ENCODE data around the gene TMEM248.
A peak's percentile ranks its signal among the peaks of the same experiment; 100 is the strongest.

Gene TMEM248

DNA sequence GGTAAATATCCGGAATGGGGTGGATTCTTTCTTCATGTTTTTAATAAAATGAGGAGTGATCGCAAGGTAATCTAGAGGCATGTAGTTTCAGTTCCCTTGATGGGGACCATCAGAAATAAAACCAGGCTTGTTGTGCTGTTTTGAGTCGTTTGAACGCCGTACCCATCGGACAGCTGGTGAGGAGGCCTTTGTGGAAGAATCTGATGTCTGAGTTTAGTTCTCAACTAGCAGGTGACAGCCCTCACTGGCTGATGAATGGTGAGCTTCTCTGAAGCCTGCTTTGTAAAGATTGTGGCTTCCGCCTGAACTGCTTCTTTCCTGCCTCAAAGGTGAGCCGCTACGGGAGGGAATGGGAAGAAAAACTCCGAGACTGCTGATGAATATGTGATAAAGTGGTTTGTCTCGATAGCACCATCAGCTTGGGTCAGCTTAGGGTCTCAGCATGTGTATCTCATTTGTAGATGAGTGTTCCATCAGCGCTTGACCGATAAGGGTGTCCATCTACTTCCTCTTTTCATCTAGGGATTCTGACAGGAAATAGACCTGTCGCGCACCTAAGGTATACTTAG, 977 bp downstream of the TMEM248 start:
- H3K4me3 ChIP-seq (ENCODE audit: low read depth, low read length): peak overlapping the region; percentile 84
- TF ChIP-seq, protein P1, sequence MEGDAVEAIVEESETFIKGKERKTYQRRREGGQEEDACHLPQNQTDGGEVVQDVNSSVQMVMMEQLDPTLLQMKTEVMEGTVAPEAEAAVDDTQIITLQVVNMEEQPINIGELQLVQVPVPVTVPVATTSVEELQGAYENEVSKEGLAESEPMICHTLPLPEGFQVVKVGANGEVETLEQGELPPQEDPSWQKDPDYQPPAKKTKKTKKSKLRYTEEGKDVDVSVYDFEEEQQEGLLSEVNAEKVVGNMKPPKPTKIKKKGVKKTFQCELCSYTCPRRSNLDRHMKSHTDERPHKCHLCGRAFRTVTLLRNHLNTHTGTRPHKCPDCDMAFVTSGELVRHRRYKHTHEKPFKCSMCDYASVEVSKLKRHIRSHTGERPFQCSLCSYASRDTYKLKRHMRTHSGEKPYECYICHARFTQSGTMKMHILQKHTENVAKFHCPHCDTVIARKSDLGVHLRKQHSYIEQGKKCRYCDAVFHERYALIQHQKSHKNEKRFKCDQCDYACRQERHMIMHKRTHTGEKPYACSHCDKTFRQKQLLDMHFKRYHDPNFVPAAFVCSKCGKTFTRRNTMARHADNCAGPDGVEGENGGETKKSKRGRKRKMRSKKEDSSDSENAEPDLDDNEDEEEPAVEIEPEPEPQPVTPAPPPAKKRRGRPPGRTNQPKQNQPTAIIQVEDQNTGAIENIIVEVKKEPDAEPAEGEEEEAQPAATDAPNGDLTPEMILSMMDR (IDR thresholded peaks at IDR 0.05; ENCODE audit: borderline replicate concordance, insufficient read depth, low read depth, low read length): no peak

DNA sequence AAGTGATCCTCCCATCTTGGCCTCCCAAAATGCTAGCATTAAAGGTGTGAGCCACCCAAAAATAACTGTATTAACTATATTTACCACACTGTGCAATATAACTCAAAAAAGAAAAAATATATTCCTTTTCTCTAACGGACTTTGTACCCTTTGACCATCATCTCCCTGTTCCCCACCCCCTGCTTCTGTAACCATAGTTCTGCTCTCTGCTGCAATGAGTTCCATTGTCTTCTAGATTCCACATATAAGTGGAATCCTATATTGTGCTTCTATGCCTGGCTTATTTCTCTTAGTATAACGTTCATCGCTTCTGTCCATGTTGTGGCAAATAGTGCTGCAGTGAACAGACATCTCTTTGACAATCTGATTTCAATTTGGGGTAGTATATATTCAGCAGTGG, 4.2 kb downstream of the TMEM248 start:
- H3K4me3 ChIP-seq (ENCODE audit: low read depth, low read length): no peak overlapping the region
- TF ChIP-seq, protein P1 (IDR thresholded peaks at IDR 0.05; ENCODE audit: borderline replicate concordance, insufficient read depth, low read depth, low read length): no peak

DNA sequence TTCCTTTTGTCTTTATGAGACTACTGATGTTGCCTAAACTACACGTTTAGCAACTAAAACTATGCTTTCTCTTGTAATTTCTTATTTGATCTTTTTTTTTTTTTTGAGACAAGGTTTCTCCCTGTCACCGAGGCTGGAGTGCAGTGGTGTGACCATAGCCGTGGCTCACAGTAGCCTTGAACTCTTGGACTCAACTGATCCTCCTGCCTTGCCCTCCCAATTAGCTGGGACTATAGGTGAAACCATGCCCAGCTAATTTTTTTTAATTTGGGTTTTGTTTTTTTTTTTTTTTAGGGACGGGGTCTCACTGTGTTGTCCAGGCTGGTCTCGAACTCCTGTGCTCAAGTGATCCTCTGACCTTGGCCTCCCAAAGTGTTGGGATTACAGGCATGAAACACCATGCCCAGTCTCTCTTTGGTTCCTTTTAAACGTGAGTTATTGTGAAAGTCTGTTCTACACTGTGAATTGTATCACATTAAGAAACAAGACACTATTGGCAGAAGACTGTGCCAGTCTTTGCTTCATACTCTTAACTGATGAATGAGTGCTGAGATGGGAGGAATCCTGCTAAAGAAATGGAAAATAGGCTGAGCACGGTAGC, 6.4 kb downstream of the TMEM248 start:
- H3K4me3 ChIP-seq (ENCODE audit: low read depth, low read length): no peak overlapping the region
- TF ChIP-seq, protein P1 (IDR thresholded peaks at IDR 0.05; ENCODE audit: borderline replicate concordance, insufficient read depth, low read depth, low read length): no peak

DNA sequence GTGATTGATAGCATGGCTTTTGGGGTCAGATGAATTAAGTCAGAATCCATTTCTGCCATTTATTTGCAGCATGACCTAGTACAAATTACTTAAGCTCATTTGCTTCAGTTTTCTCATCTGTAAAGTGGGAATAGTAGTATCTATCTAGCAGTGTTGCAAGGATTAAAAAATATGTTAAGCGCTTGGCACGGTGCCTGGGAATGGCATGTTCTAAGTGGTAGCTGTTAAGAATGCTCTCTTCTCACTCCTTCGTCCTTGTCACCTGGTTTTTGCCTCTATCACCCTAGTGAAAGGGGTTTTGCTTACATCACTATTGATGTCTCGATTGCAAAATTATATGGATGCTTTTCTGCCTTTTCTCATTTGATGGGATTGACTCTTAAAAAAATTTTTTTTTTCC, 7.4 kb downstream of the TMEM248 start:
- TF ChIP-seq, protein P1 (IDR thresholded peaks at IDR 0.05; ENCODE audit: borderline replicate concordance, insufficient read depth, low read depth, low read length): no peak
- no peak overlapping the region for H3K4me3 ChIP-seq (ENCODE audit: low read depth, low read length)

DNA sequence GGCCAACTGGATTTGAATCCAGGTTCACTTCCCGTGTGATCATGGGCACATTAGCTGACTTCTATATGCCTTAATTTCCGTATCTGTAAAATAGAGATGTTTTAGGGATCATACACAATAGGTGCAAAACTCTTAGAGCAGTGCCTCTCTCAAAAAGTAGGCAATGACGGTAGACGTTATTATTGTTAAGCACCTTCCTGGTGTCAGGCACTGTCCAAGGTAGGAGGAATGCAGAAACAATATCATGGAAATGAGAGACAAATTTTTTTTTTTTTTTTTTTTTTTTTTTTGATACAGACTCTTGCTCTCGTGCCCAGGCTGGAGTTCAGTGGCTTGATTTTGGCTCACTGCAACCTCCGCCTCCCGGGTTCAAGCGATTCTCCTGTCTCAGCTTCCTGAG, 8.1 kb downstream of the TMEM248 start:
- TF ChIP-seq, protein P1 (IDR thresholded peaks at IDR 0.05; ENCODE audit: borderline replicate concordance, insufficient read depth, low read depth, low read length): no peak
- H3K4me3 ChIP-seq (ENCODE audit: low read depth, low read length): no peak overlapping the region

DNA sequence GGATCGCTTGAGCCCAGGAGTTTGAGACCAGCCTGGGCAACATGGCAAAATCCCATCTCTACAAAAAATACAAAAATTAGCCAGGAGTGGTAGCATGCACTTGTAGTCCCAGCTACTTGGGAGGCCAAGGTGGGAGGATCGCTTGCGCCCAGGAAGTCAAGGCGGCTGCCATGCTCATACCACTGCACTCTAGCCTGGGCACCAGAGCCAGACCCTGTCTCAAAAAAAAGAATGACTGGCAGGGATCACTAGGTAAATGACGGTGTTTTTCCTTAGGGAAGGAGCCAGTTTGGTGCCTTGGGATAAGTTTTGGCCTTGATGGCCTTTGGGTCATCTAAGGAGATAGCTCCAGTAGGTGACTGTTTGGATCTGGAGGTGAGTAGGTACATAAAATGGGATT, 8.9 kb downstream of the TMEM248 start:
- TF ChIP-seq, protein P1 (IDR thresholded peaks at IDR 0.05; ENCODE audit: borderline replicate concordance, insufficient read depth, low read depth, low read length): no peak

DNA sequence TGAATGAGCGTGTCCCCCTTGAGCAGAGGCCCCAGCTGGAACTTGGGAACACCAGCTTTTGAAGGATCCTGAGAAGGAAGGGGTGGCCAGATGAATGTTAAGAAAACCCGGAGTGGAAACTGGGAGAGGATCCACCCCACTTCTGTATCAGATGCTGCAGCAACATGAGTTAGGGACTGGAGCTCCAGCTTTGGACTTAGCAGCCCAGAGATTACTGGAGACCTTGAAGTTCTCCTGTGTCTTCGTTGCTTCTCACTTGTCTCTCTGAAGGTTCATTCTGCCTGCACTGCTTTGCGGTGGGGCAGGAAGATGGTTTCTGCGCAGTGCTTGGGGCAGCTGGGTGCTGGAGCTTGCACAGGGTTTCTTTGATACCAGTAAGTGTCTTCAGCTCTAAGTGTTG, 9.3 kb downstream of the TMEM248 start:
- no peak overlapping the region for H3K4me3 ChIP-seq (ENCODE audit: low read depth, low read length)
- TF ChIP-seq, protein P1 (IDR thresholded peaks at IDR 0.05; ENCODE audit: borderline replicate concordance, insufficient read depth, low read depth, low read length): no peak

More for the DNA sequence above, 8.9 kb downstream of the TMEM248 start:
- H3K4me3 ChIP-seq (ENCODE audit: low read depth, low read length): no peak overlapping the region

Measured in GM12875 (cell line).